Measurements from ENCODE around the gene GMPR2.
"Not testable (repeated sequence)": the region's sequence is repeated elsewhere in the genome, so short reads cannot be mapped to it uniquely, and the experiment has no call there.

DNA sequence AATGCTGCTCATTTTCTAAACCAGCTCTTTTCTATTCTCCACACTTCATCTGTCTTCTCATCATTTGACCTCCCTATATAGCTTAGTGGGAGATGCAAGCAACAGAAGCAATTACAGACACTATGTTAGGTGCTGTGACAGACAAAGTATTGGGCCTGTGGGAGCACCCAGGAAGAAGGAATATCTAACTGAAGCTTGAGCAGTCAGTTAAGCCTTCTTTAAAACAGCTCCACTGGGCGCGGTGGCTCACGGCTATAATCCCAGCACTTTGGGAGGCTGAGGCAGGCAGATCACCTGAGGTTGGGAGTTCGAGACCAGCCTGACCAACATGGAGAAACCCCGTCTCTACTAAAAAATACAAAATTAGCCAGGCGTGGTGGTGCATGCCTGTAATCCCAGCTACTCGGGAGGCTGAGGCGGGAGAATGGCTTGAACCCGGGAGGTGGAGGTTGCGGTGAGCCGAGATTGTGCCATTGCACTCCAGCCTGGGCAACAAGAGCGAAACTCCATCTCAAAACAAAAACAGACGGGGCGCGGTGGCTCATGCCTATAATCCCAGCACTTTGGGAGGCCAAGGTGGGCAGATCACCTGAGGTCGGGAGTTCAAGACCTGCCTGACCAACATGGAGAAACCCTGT, 29.4 kb upstream of the GMPR2 start:
- not testable (repeated sequence) for TF ChIP-seq CTCF, POLR2A (IDR thresholded peaks at IDR 0.05)
